GM23338 (cell line): Measurements from ENCODE around the gene ALDH18A1. TPM values are rescaled to one million over a fixed set of nuclear protein-coding genes. Genes with fewer than 3 reads are reported as not detected.

Source experiments
- ATAC-seq: fragments of 200-7000 bp; cut with Tn5 transposase; 3 replicates; pipeline ENCODE4 v1.9.1; 2020
- DNase-seq: peaks from one replicate; pipeline ENCODE4 v3.0.0-alpha.2; 2015; ENCODE audit warnings: low spot score
- H2AFZ ChIP-seq: fragments of 200-600 bp; sonication (generic); 2 replicates; pipeline ENCODE4 v1.8.0; 2016; ENCODE audit warnings: antibody characterized with exemption, mild to moderate bottlenecking, moderate library complexity
- H3F3A ChIP-seq: fragments of 200-600 bp; sonication (generic); replicated peaks from 2 replicates; pipeline ENCODE4 v1.8.0; 2017; ENCODE audit warnings: antibody characterized with exemption, mixed run types, low read depth
- H3K27ac ChIP-seq: fragments of 200-600 bp; sonication (generic); 2 replicates; pipeline ENCODE4 v1.6.1; 2016; ENCODE audit warnings: low read depth
- H3K27me3 ChIP-seq: fragments of 200-600 bp; sonication (generic); 2 replicates; pipeline ENCODE4 v1.8.0; 2016; ENCODE audit warnings: mild to moderate bottlenecking, mixed run types, moderate library complexity; ENCODE audit not compliant: insufficient read depth
- H3K36me3 ChIP-seq: fragments of 200-600 bp; sonication (generic); 2 replicates; pipeline ENCODE4 v1.8.0; 2016; ENCODE audit warnings: mild to moderate bottlenecking; ENCODE audit not compliant: insufficient read depth
- H3K4me1 ChIP-seq: fragments of 200-600 bp; sonication (generic); 2 replicates; pipeline ENCODE4 v1.8.0; 2016; ENCODE audit warnings: mild to moderate bottlenecking, moderate library complexity; ENCODE audit not compliant: insufficient read depth
- H3K4me2 ChIP-seq: fragments of 200-600 bp; sonication (generic); 2 replicates; pipeline ENCODE4 v1.7.1; 2017; ENCODE audit warnings: mixed run types
- H3K4me3 ChIP-seq: fragments of 200-600 bp; sonication (generic); 2 replicates; pipeline ENCODE4 v1.6.1; 2016; ENCODE audit warnings: mixed run types
- H3K79me2 ChIP-seq: fragments of 200-600 bp; sonication (generic); replicated peaks from 2 replicates; pipeline ENCODE4 v1.8.0; 2017; ENCODE audit warnings: mild to moderate bottlenecking; ENCODE audit not compliant: insufficient read depth
- H3K9me2 ChIP-seq: fragments of 200-600 bp; sonication (generic); 2 replicates; pipeline ENCODE4 v1.8.0; 2017; ENCODE audit not compliant: insufficient read depth
- H4K20me1 ChIP-seq: fragments of 200-600 bp; sonication (generic); replicated peaks from 2 replicates; pipeline ENCODE4 v1.8.0; 2017; ENCODE audit warnings: mild to moderate bottlenecking; ENCODE audit not compliant: insufficient read depth
- H3K27ac Mint-ChIP-seq: 2 replicates; pipeline ENCODE4 v1.8.0; 2020; ENCODE audit warnings: inconsistent platforms, mild to moderate bottlenecking, moderate library complexity, mixed read lengths
- H3K27me3 Mint-ChIP-seq: 3 replicates; pipeline ENCODE4 v1.8.0; 2022; ENCODE audit warnings: low read depth, mild to moderate bottlenecking, moderate library complexity, mixed read lengths, inconsistent platforms; ENCODE audit not compliant: insufficient read depth, poor library complexity
- H3K36me3 Mint-ChIP-seq: 3 replicates; pipeline ENCODE4 v1.8.0; 2021; ENCODE audit warnings: low read depth, mild to moderate bottlenecking, inconsistent platforms, moderate library complexity, mixed read lengths
- H3K4me1 Mint-ChIP-seq: 3 replicates; pipeline ENCODE4 v1.8.0; 2020; ENCODE audit warnings: mild to moderate bottlenecking, inconsistent platforms, mixed read lengths
- H3K4me3 Mint-ChIP-seq: 3 replicates; pipeline ENCODE4 v1.8.0; 2021; ENCODE audit warnings: moderate library complexity, mild to moderate bottlenecking, inconsistent platforms, mixed read lengths
- H3K9me3 Mint-ChIP-seq: 3 replicates; pipeline ENCODE4 v1.8.0; 2020; ENCODE audit warnings: moderate library complexity, mild to moderate bottlenecking, inconsistent platforms, mixed read lengths
- CREB1 ChIP-seq: fragments of 250-450 bp; sonication (Bioruptor Pico); IDR thresholded peaks from 2 replicates; pipeline ENCODE4 v1.5.0; 2020; ENCODE audit warnings: low read depth, mild to moderate bottlenecking, moderate library complexity
- CTCF ChIP-seq, 2 experiments: fragments of 200-600 bp in 1 of 2; sonication (generic) in 1 of 2; conservative IDR thresholded peaks; 2 replicates each; pipeline versions ENCODE4 v1.5.1 to v1.6.1; 2016 to 2017; ENCODE audit warnings: antibody characterized with exemption in 2 of 2, low read depth in 2 of 2, mild to moderate bottlenecking in 2 of 2, moderate library complexity in 1 of 2
- ETS1 ChIP-seq: IDR thresholded peaks from 2 replicates; pipeline ENCODE4 v1.6.1; 2016; ENCODE audit warnings: antibody characterized with exemption
- EZH2 ChIP-seq: fragments of 200-600 bp; sonication (generic); IDR thresholded peaks from one replicate; pipeline ENCODE4 v1.8.0; 2017; ENCODE audit warnings: antibody characterized with exemption, mild to moderate bottlenecking, low read depth; ENCODE audit not compliant: unreplicated experiment
- EZH2phosphoT487 ChIP-seq: fragments of 200-600 bp; sonication (generic); IDR thresholded peaks from one replicate; pipeline ENCODE4 v1.8.1; 2018; ENCODE audit warnings: antibody characterized with exemption; ENCODE audit not compliant: unreplicated experiment
- JUNB ChIP-seq: IDR thresholded peaks from one replicate; pipeline ENCODE4 v1.6.1; 2016; ENCODE audit warnings: antibody characterized with exemption; ENCODE audit not compliant: unreplicated experiment
- NANOG ChIP-seq: IDR thresholded peaks from 2 replicates; pipeline ENCODE4 v1.6.1; 2016; ENCODE audit warnings: antibody characterized with exemption, borderline replicate concordance
- POLR2AphosphoS5 ChIP-seq: IDR thresholded peaks from 2 replicates; pipeline ENCODE4 v1.6.1; 2016; ENCODE audit warnings: antibody characterized with exemption, low read depth
- STAT1 ChIP-seq: IDR thresholded peaks from one replicate; pipeline ENCODE4 v1.6.1; 2016; ENCODE audit warnings: antibody characterized with exemption; ENCODE audit not compliant: unreplicated experiment
- ZNF114 ChIP-seq: fragments of 250-450 bp; sonication (Bioruptor Pico); IDR thresholded peaks from 2 replicates; pipeline ENCODE4 v1.5.0; 2020; ENCODE audit warnings: mild to moderate bottlenecking, moderate library complexity
- ZNF331 ChIP-seq: fragments of 250-450 bp; sonication (Bioruptor Pico); IDR thresholded peaks from 2 replicates; pipeline ENCODE4 v1.5.0; 2020; ENCODE audit warnings: low read depth, mild to moderate bottlenecking, moderate library complexity
- ZNF462 ChIP-seq: fragments of 250-450 bp; sonication (Bioruptor Pico); IDR thresholded peaks from 2 replicates; pipeline ENCODE4 v1.5.0; 2020; ENCODE audit warnings: mild to moderate bottlenecking, moderate library complexity
- polyA plus RNA-seq: library from polyadenylated mRNA; unstranded; fragments of >200 nt; fragmentation: Nextera tagmentation; extraction: Ambion mirVana; gene quantifications from 2 replicates; pipeline ENCODE4 v1.2.1, GENCODE V29; 2016
- total RNA-seq: library from RNA; depleted of rRNA; stranded (reverse); fragments of >200 nt; shearing (Covaris generic); gene quantifications from 2 replicates; pipeline ENCODE4 v1.2.3, GENCODE V29; 2014

ALDH18A1 gene
- total and polyA plus RNA-seq, 2 experiments from 2014 or later = 35.1 to 117 TPM

- Histone ChIP-seq H3K4me1 (peaks cover 10% of the 10 kb centered on the region), H3K79me2 (peaks cover 67% of the 10 kb centered on the region), H4K20me1 (peaks cover 7% of the 10 kb centered on the region), H3K4me2 (no peak overlapping the region), H3K27me3 (no peaks in the 10 kb centered on the region), H3K36me3 (peaks cover 31% of the 10 kb centered on the region; the same call in 1 of the 2 replicates), H3K27ac (no peak overlapping the region), H2AFZ (no peak overlapping the region), H3K4me3 (no peak overlapping the region), H3K9me2 (no peaks in the 10 kb centered on the region), H3F3A (no peaks in the 10 kb centered on the region)
- Mint-ChIP-seq H3K4me3 (no peak overlapping the region), H3K27me3 (peaks cover 1% of the 10 kb centered on the region), H3K9me3 (peaks cover 6% of the 10 kb centered on the region; the same call in 1 of the 3 replicates), H3K4me1 (peaks cover 15% of the 10 kb centered on the region), H3K36me3 (peaks cover 65% of the 10 kb centered on the region), H3K27ac (peak overlapping the region; percentile 10; the same call in 1 of the 2 replicates)
- peak; percentile 42 for DNase-seq
- peak; percentile 87 for ATAC-seq
- TF ChIP-seq NANOG (no peak), EZH2phosphoT487 (no peak), CREB1 (CRISPR knock-in tag) (no peak)
These were observed 6.3 kb downstream of the ALDH18A1 start for GRCh38 chr10:95650232-95650631.

- H3K27ac Mint-ChIP-seq = no peak overlapping the region
- peaks cover 58% of the 10 kb centered on the region for H3K79me2 ChIP-seq
- TF ChIP-seq NANOG (no peak), CREB1 (CRISPR knock-in tag) (no peak), ZNF462 (CRISPR knock-in tag) (no peak), JUNB (no peak), ZNF331 (CRISPR knock-in tag) (no peak), EZH2phosphoT487 (no peak), ZNF114 (CRISPR knock-in tag) (no peak), ETS1 (no peak), STAT1 (no peak), EZH2 (no peak), CTCF (conservative IDR thresholded peaks at IDR 0.05; ENCODE audit: low read depth in 2 of 2) (no peak), POLR2AphosphoS5 (no peak)
These were observed 8.4 kb downstream of the ALDH18A1 start for GRCh38 chr10:95648138-95648537.

More at GRCh38 chr10:95648138-95648537, 8.4 kb downstream of the ALDH18A1 start:
- Histone ChIP-seq H3F3A (no peaks in the 10 kb centered on the region), H3K4me2 (no peak overlapping the region), H3K4me1 (0 out of 2 replicates have a peak, but pooled peaks cover 7% of the 10 kb centered on the region), H4K20me1 (peaks cover 7% of the 10 kb centered on the region), H3K36me3 (peaks cover 30% of the 10 kb centered on the region; the same call in 1 of the 2 replicates), H3K9me2 (no peaks in the 10 kb centered on the region), H3K4me3 (no peak overlapping the region), H3K27me3 (no peaks in the 10 kb centered on the region), H2AFZ (no peak overlapping the region), H3K27ac (no peak overlapping the region)
- H3K4me3 Mint-ChIP-seq = no peak overlapping the region
- peaks cover 1% of the 10 kb centered on the region for H3K27me3 Mint-ChIP-seq
- DNase-seq (no peak), ATAC-seq (no peak)
- peaks cover 59% of the 10 kb centered on the region for H3K36me3 Mint-ChIP-seq
- H3K4me1 Mint-ChIP-seq = peaks cover 8% of the 10 kb centered on the region; the same call in 2 of the 3 replicates
- H3K9me3 Mint-ChIP-seq = peaks cover 6% of the 10 kb centered on the region; the same call in 1 of the 3 replicates
